H9 (cell line): ENCODE data around the gene TPRX1. TPM values are rescaled to one million over a fixed set of nuclear protein-coding genes. Genes with fewer than 3 reads are reported as not detected.

Experiments used
- DNase-seq: peaks from one replicate; pipeline ENCODE4 v3.0.0-alpha.2; 2017
- H2AFZ ChIP-seq: one replicate; pipeline ENCODE4 v1.6.1; 2013; ENCODE audit warnings: mild to moderate bottlenecking, low read length, control low read depth, moderate library complexity
- H2AK5ac ChIP-seq: 2 replicates; pipeline ENCODE4 v1.6.1; 2013; ENCODE audit warnings: low read length, control low read depth, mixed read lengths; ENCODE audit not compliant: insufficient read length
- H2BK120ac ChIP-seq: one replicate; pipeline ENCODE4 v1.6.1; 2013; ENCODE audit warnings: low read depth, mild to moderate bottlenecking, low read length, control low read depth, inconsistent platforms; ENCODE audit not compliant: poor library complexity, severe bottlenecking
- H2BK12ac ChIP-seq: 2 replicates; pipeline ENCODE4 v1.6.1; 2013; ENCODE audit warnings: low read length, control low read depth, mixed read lengths, low read depth; ENCODE audit not compliant: insufficient read length
- H2BK15ac ChIP-seq: 2 replicates; pipeline ENCODE4 v1.6.1; 2013; ENCODE audit warnings: low read depth, low read length, control low read depth
- H2BK20ac ChIP-seq: one replicate; pipeline ENCODE4 v1.6.1; 2013; ENCODE audit warnings: low read depth, mild to moderate bottlenecking, low read length, control low read depth, inconsistent platforms; ENCODE audit not compliant: poor library complexity, severe bottlenecking
- H2BK5ac ChIP-seq: 2 replicates; pipeline ENCODE4 v1.6.1; 2013; ENCODE audit warnings: low read length, control low read depth, mixed read lengths; ENCODE audit not compliant: insufficient read length
- H3K14ac ChIP-seq: 2 replicates; pipeline ENCODE4 v1.6.1; 2013; ENCODE audit warnings: low read length, control low read depth; ENCODE audit not compliant: insufficient read depth
- H3K18ac ChIP-seq: 2 replicates; pipeline ENCODE4 v1.6.1; 2013; ENCODE audit warnings: low read depth, mild to moderate bottlenecking, mixed read lengths, low read length, control low read depth; ENCODE audit not compliant: insufficient read length
- H3K23ac ChIP-seq: 2 replicates; pipeline ENCODE4 v1.6.1; 2013; ENCODE audit warnings: low read length, control low read depth, mixed read lengths, low read depth; ENCODE audit not compliant: insufficient read length
- H3K23me2 ChIP-seq: 2 replicates; pipeline ENCODE4 v1.6.1; 2013; ENCODE audit warnings: low read depth, mild to moderate bottlenecking, mixed read lengths, low read length, control low read depth; ENCODE audit not compliant: insufficient read length, poor library complexity, severe bottlenecking
- H3K27ac ChIP-seq: 2 replicates; pipeline ENCODE4 v1.5.1; 2013; ENCODE audit warnings: low read length, control low read depth, mixed read lengths, low read depth; ENCODE audit not compliant: insufficient read length
- H3K27me3 ChIP-seq: 2 replicates; pipeline ENCODE4 v1.6.1; 2013; ENCODE audit warnings: low read length, control low read depth, inconsistent platforms; ENCODE audit not compliant: insufficient read depth
- H3K4ac ChIP-seq: 2 replicates; pipeline ENCODE4 v1.6.1; 2013; ENCODE audit warnings: low read depth, mild to moderate bottlenecking, control low read depth, inconsistent platforms, low read length, moderate library complexity
- H3K4me1 ChIP-seq: 2 replicates; pipeline ENCODE4 v1.6.1; 2013; ENCODE audit warnings: low read length, control low read depth, inconsistent platforms; ENCODE audit not compliant: insufficient read depth
- H3K4me2 ChIP-seq: 2 replicates; pipeline ENCODE4 v1.6.1; 2013; ENCODE audit warnings: low read length, control low read depth, mixed read lengths; ENCODE audit not compliant: insufficient read length, insufficient read depth
- H3K56ac ChIP-seq: 2 replicates; pipeline ENCODE4 v1.6.1; 2013; ENCODE audit warnings: low read depth, mild to moderate bottlenecking, mixed read lengths, low read length, control low read depth; ENCODE audit not compliant: insufficient read length
- H3K79me1 ChIP-seq: 2 replicates; pipeline ENCODE4 v1.6.1; 2013; ENCODE audit warnings: low read depth, mild to moderate bottlenecking, moderate library complexity, low read length, control low read depth, inconsistent platforms; ENCODE audit not compliant: insufficient read depth, poor library complexity, severe bottlenecking
- H3K79me2 ChIP-seq: 2 replicates; pipeline ENCODE4 v1.6.1; 2013; ENCODE audit warnings: low read length, control low read depth, inconsistent platforms; ENCODE audit not compliant: insufficient read depth
- H3K9ac ChIP-seq: 2 replicates; pipeline ENCODE4 v1.6.1; 2013; ENCODE audit warnings: low read length, control low read depth, mixed read lengths; ENCODE audit not compliant: insufficient read length; ENCODE audit errors: extremely low read depth
- H3K9me3 ChIP-seq: one replicate; pipeline ENCODE4 v1.6.1; 2013; ENCODE audit warnings: low read depth, low read length, inconsistent platforms; ENCODE audit not compliant: control insufficient read depth
- H3T11ph ChIP-seq: one replicate; pipeline ENCODE4 v1.6.1; 2013; ENCODE audit warnings: mild to moderate bottlenecking, low read length, control low read depth, inconsistent platforms
- H4K20me1 ChIP-seq: one replicate; pipeline ENCODE4 v1.6.1; 2013; ENCODE audit not compliant: control insufficient read depth, insufficient read length, insufficient read depth
- H4K5ac ChIP-seq: 2 replicates; pipeline ENCODE4 v1.6.1; 2013; ENCODE audit warnings: low read depth, mild to moderate bottlenecking, mixed read lengths, low read length, control low read depth; ENCODE audit not compliant: insufficient read length
- H4K8ac ChIP-seq: replicated peaks from 2 replicates; pipeline ENCODE4 v1.6.1; 2013; ENCODE audit warnings: low read length, control low read depth, mixed read lengths, low read depth; ENCODE audit not compliant: insufficient read length
- H4K91ac ChIP-seq: 2 replicates; pipeline ENCODE4 v1.6.1; 2013; ENCODE audit warnings: low read depth, mild to moderate bottlenecking, moderate library complexity, mixed read lengths, low read length, control low read depth; ENCODE audit not compliant: insufficient read length
- H3K27ac Mint-ChIP-seq, 3 experiments: 2 replicates in 2 of 3; 3 replicates in 1 of 3; pipeline ENCODE4 v1.8.0; 2020 to 2021; ENCODE audit warnings: mixed read lengths in 3 of 3, mild to moderate bottlenecking in 1 of 3, moderate library complexity in 1 of 3
- H3K27me3 Mint-ChIP-seq: 2 replicates; pipeline ENCODE4 v1.8.0; 2021; ENCODE audit warnings: low read depth, mild to moderate bottlenecking, moderate library complexity, mixed read lengths
- H3K36me3 Mint-ChIP-seq, 3 experiments: 2 replicates in 2 of 3; 3 replicates in 1 of 3; pipeline ENCODE4 v1.8.0; 2020 to 2021; ENCODE audit warnings: low read depth in 3 of 3, mixed read lengths in 3 of 3; ENCODE audit not compliant: insufficient read depth in 1 of 3
- H3K4me1 Mint-ChIP-seq, 2 experiments: 2 replicates each; pipeline ENCODE4 v1.8.0; 2020; ENCODE audit warnings: mixed read lengths in 2 of 2
- H3K4me3 Mint-ChIP-seq, 2 experiments: 2 replicates in 1 of 2; 3 replicates in 1 of 2; pipeline ENCODE4 v1.8.0; 2020 to 2021; ENCODE audit warnings: mild to moderate bottlenecking in 2 of 2, mixed read lengths in 2 of 2, moderate library complexity in 1 of 2
- H3K9me3 Mint-ChIP-seq, 2 experiments: 2 replicates in 1 of 2; 3 replicates in 1 of 2; pipeline ENCODE4 v1.8.0; 2020; ENCODE audit warnings: mild to moderate bottlenecking in 2 of 2, mixed read lengths in 2 of 2, moderate library complexity in 1 of 2
- WGBS: extraction: QIAGEN DNeasy Blood & Tissue Kit; methylation state at CpG from one replicate; pipeline ENCODE4 v1.1.7; 2013; ENCODE audit warnings: missing lambda C conversion rate, low lambda C conversion rate, mixed read lengths; ENCODE audit not compliant: insufficient read length; ENCODE audit errors: extremely low coverage; 5-methylcytosine and 5-hydroxymethylcytosine counted together
- total RNA-seq: library from RNA; stranded (reverse); gene quantifications from 2 replicates; pipeline ENCODE4 v1.2.1, GENCODE V29; 2021
- TF ChIP-seq, protein P1 (sequence below): fragments of 200-600 bp; sonication (generic); conservative IDR thresholded peaks from 3 replicates; pipeline ENCODE4 v1.8.0; 2021; ENCODE audit warnings: antibody characterized with exemption, mild to moderate bottlenecking

The TPRX1 gene
- total RNA-seq, 1 experiment from 2014 or later = not detected

DNA sequence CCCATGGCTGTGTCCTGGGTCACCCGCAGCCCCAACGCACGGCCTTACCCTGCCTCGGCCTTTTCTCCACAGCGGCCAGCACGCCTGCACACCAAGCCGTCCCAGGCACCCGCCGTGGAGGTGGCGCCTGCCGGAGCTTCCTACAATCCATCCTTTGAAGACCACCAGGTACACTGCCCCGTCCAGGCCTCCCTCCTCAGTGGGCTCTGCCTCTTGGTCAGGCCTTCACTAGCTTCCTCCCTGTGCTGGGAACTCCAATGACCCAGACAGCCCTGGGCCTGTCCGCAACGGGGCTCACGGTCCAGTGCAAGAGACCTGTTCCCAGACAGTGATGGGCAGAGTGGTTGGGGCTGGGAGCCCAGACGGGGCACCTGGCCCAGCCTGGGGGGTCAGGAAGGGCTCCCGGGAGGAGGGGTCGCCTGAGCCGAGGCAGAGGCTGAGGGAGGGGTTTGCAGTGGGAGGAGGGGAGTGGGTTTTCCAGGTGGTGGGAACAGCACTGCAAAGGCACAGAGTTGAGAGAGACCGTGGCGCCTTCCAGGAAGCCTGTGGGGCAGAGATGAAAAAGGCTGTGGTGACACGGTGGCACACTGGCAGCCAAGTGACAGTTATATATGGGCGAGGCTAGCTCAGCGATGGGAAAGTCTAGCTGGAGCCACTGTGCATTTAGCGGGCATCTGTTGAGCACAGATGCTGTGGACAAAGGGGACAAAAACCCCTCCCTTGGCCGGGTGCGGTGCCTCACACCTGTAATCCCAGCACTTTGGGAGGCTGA lies 51.7 kb downstream of the TPRX1 start:
- DNase-seq = no peak
- Histone ChIP-seq H2AK5ac (no peak overlapping the region), H4K91ac (no peak overlapping the region), H3K56ac (no peak overlapping the region), H4K8ac (no peak overlapping the region), H3K79me1 (peaks cover 3% of the 10 kb centered on the region), H3K4me1 (no peaks in the 10 kb centered on the region), H2BK15ac (no peak overlapping the region), H2AFZ (no peak overlapping the region), H3K23me2 (no peaks in the 10 kb centered on the region), H3K27ac (no peak overlapping the region), H3K9ac (no peak overlapping the region), H2BK120ac (no peak overlapping the region), H3T11ph (no peak overlapping the region), H3K79me2 (0 out of 2 replicates have a peak, but pooled peaks cover 2% of the 10 kb centered on the region), H3K18ac (no peak overlapping the region), H3K4ac (no peak overlapping the region), H3K27me3 (no peaks in the 10 kb centered on the region), H3K23ac (no peak overlapping the region), H4K5ac (no peak overlapping the region), H3K14ac (no peak overlapping the region), H3K4me2 (no peak overlapping the region), H2BK20ac (no peak overlapping the region), H4K20me1 (no peaks in the 10 kb centered on the region), H2BK5ac (no peak overlapping the region), H3K9me3 (no peaks in the 10 kb centered on the region), H2BK12ac (no peak overlapping the region)
- no peaks in the 10 kb centered on the region for H3K27me3 Mint-ChIP-seq
- H3K9me3 Mint-ChIP-seq = no peaks in the 10 kb centered on the region
- no peak overlapping the region; a peak in 1 of 7 replicates for H3K27ac Mint-ChIP-seq
- H3K4me3 Mint-ChIP-seq = no peak overlapping the region; a peak in 1 of 5 replicates
- peaks cover 57 to 88% (median 84%) of the 10 kb centered on the region in 3 experiments for H3K36me3 Mint-ChIP-seq
- TF ChIP-seq, protein P1, sequence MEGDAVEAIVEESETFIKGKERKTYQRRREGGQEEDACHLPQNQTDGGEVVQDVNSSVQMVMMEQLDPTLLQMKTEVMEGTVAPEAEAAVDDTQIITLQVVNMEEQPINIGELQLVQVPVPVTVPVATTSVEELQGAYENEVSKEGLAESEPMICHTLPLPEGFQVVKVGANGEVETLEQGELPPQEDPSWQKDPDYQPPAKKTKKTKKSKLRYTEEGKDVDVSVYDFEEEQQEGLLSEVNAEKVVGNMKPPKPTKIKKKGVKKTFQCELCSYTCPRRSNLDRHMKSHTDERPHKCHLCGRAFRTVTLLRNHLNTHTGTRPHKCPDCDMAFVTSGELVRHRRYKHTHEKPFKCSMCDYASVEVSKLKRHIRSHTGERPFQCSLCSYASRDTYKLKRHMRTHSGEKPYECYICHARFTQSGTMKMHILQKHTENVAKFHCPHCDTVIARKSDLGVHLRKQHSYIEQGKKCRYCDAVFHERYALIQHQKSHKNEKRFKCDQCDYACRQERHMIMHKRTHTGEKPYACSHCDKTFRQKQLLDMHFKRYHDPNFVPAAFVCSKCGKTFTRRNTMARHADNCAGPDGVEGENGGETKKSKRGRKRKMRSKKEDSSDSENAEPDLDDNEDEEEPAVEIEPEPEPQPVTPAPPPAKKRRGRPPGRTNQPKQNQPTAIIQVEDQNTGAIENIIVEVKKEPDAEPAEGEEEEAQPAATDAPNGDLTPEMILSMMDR = no peak
- no CpG with 5 or more reads among the region's 27 CpGs for WGBS
- H3K4me1 Mint-ChIP-seq = peaks cover 4 to 5% of the 10 kb centered on the region in 2 experiments; a peak in 1 of 4 replicates

Other genes with a start within 250 kb of the TPRX1 start
- gene ZNF541, start 231.4 kb downstream of the TPRX1 start, total RNA-seq = not detected in 2 replicates
- 26.8 and 29.3 TPM in 2 replicates for gene BICRA, start 195.4 kb downstream of the TPRX1 start, total RNA-seq
- gene EHD2, start 91.1 kb downstream of the TPRX1 start, total RNA-seq = 18.7 and 19.7 TPM in 2 replicates
- gene NOP53, start 59.0 kb downstream of the TPRX1 start, total RNA-seq = 325 and 332 TPM in 2 replicates
- 377 and 388 TPM in 2 replicates for gene SELENOW, start 25.8 kb downstream of the TPRX1 start, total RNA-seq
- gene CRX, start 17.4 kb upstream of the TPRX1 start, total RNA-seq = 0.13 and 0.15 TPM in 2 replicates
- not detected in 2 replicates for gene TPRX2, start 54.7 kb upstream of the TPRX1 start, total RNA-seq
- not detected in 2 replicates for gene SULT2A1, start 81.8 kb upstream of the TPRX1 start, total RNA-seq
- gene BSPH1, start 187.6 kb upstream of the TPRX1 start, total RNA-seq = not detected in 2 replicates
- not detected in 2 replicates for gene ELSPBP1, start 190.1 kb upstream of the TPRX1 start, total RNA-seq
- not detected in 2 replicates for gene CABP5, start 239.5 kb upstream of the TPRX1 start, total RNA-seq